ENCODE measurements around the gene TRIM63. TPM values are rescaled to one million over a fixed set of nuclear protein-coding genes. Genes with fewer than 3 reads are reported as not detected.

The TRIM63 gene
- total RNA-seq, 2 experiments from 2014 or later = not detected

- Histone ChIP-seq H3K9me3 (ENCODE audit: low read length) (no peaks in the 10 kb centered on the region), H3K4me2 (ENCODE audit: low read length) (no peak overlapping the region), H3K79me2 (ENCODE audit: insufficient read depth, low read depth, low read length) (no peaks in the 10 kb centered on the region), H3K27ac (ENCODE audit: low read depth, low read length, poor library complexity, severe bottlenecking) (no peak overlapping the region), H2AFZ (ENCODE audit: low read length) (no peak overlapping the region), H3K9me2 (ENCODE audit: insufficient read depth, low read length) (no peaks in the 10 kb centered on the region), H3K4me1 (ENCODE audit: insufficient read depth, low read length, poor library complexity, severe bottlenecking) (no peaks in the 10 kb centered on the region), H4K20me1 (ENCODE audit: insufficient read depth, low read length) (no peaks in the 10 kb centered on the region), H3K4me3 (ENCODE audit: low read depth, low read length, poor library complexity, severe bottlenecking) (no peak overlapping the region), H3K36me3 (ENCODE audit: insufficient read depth, low read length) (no peaks in the 10 kb centered on the region)
- no peak for TF ChIP-seq EZH2phosphoT487 (IDR thresholded peaks at IDR 0.05; ENCODE audit: borderline replicate concordance, low read depth, low read length)
- TF ChIP-seq, protein P1, sequence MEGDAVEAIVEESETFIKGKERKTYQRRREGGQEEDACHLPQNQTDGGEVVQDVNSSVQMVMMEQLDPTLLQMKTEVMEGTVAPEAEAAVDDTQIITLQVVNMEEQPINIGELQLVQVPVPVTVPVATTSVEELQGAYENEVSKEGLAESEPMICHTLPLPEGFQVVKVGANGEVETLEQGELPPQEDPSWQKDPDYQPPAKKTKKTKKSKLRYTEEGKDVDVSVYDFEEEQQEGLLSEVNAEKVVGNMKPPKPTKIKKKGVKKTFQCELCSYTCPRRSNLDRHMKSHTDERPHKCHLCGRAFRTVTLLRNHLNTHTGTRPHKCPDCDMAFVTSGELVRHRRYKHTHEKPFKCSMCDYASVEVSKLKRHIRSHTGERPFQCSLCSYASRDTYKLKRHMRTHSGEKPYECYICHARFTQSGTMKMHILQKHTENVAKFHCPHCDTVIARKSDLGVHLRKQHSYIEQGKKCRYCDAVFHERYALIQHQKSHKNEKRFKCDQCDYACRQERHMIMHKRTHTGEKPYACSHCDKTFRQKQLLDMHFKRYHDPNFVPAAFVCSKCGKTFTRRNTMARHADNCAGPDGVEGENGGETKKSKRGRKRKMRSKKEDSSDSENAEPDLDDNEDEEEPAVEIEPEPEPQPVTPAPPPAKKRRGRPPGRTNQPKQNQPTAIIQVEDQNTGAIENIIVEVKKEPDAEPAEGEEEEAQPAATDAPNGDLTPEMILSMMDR (conservative IDR thresholded peaks at IDR 0.05; ENCODE audit: low read length) = no peak
- BruUV-seq (replicated peaks) = no TSS peak
- ChIA-PET CTCF (ENCODE audit: unreplicated experiment) (no interaction called here), POLR2A (interaction anchor here (0.6 kb wide), 1 partner anchor 366 kb away, joined by 3 read pairs; no protein-coding TSS in a partner anchor)
- DNase-seq (ENCODE audit: low spot score) = no peak
- intact Hi-C loops (cut with micrococcal nuclease; ENCODE audit: unreplicated experiment) = no loop called here
These were observed 25.5 kb downstream of the TRIM63 start for GRCh38 chr1:26041978-26042377.

- BruUV-seq (replicated peaks) = no TSS peak
- Histone ChIP-seq H3K36me3 (ENCODE audit: insufficient read depth, low read length) (no peaks in the 10 kb centered on the region), H3K79me2 (ENCODE audit: insufficient read depth, low read depth, low read length) (no peaks in the 10 kb centered on the region), H3K4me2 (ENCODE audit: low read length) (no peak overlapping the region), H3K4me3 (ENCODE audit: low read depth, low read length, poor library complexity, severe bottlenecking) (no peak overlapping the region), H3K9me2 (ENCODE audit: insufficient read depth, low read length) (no peaks in the 10 kb centered on the region), H3K27ac (ENCODE audit: low read depth, low read length, poor library complexity, severe bottlenecking) (no peak overlapping the region), H4K20me1 (ENCODE audit: insufficient read depth, low read length) (no peaks in the 10 kb centered on the region), H3K4me1 (ENCODE audit: insufficient read depth, low read length, poor library complexity, severe bottlenecking) (no peaks in the 10 kb centered on the region), H2AFZ (ENCODE audit: low read length) (no peak overlapping the region), H3K9me3 (ENCODE audit: low read length) (no peaks in the 10 kb centered on the region)
- DNase-seq (ENCODE audit: low spot score) = no peak
- ChIA-PET POLR2A (interaction anchor here (0.6 kb wide), 1 partner anchor 367 kb away, joined by 3 read pairs; no protein-coding TSS in a partner anchor), CTCF (ENCODE audit: unreplicated experiment) (no interaction called here)
- TF ChIP-seq, protein P1 (conservative IDR thresholded peaks at IDR 0.05; ENCODE audit: low read length) = no peak
- TF ChIP-seq EZH2phosphoT487 (IDR thresholded peaks at IDR 0.05; ENCODE audit: borderline replicate concordance, low read depth, low read length) = no peak
- intact Hi-C loops (cut with micrococcal nuclease; ENCODE audit: unreplicated experiment) = no loop called here
These were observed 26.0 kb downstream of the TRIM63 start for GRCh38 chr1:26041401-26041800.

DNA sequence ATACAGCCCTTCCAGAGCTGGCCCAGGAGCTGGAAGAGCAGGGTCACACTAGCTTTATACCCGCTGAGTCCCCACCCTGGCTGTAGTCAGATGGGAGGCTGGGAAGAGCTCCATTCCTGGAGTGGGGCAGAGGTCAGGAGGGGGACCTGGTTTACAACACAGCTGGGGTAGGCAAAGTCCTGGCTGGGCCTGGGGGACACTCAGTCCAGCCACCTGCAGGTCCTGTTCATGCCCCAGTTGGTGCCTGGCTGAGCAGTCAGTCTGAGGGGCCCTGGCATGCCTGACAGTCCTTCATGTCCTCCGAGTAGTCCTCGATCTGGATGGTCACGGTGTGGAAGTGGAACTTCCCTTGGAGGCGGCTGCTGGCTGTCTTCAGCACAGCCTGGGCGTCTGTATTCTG is 28.5 kb downstream of the TRIM63 start:
- Histone ChIP-seq H3K27ac (ENCODE audit: low read depth, low read length, poor library complexity, severe bottlenecking) (no peak overlapping the region), H3K4me1 (ENCODE audit: insufficient read depth, low read length, poor library complexity, severe bottlenecking) (peaks cover 7% of the 10 kb centered on the region), H3K4me2 (ENCODE audit: low read length) (no peak overlapping the region), H3K36me3 (ENCODE audit: insufficient read depth, low read length) (no peaks in the 10 kb centered on the region), H4K20me1 (ENCODE audit: insufficient read depth, low read length) (no peaks in the 10 kb centered on the region), H2AFZ (ENCODE audit: low read length) (no peak overlapping the region), H3K9me3 (ENCODE audit: low read length) (no peaks in the 10 kb centered on the region), H3K4me3 (ENCODE audit: low read depth, low read length, poor library complexity, severe bottlenecking) (no peak overlapping the region), H3K79me2 (ENCODE audit: insufficient read depth, low read depth, low read length) (no peaks in the 10 kb centered on the region), H3K9me2 (ENCODE audit: insufficient read depth, low read length) (no peaks in the 10 kb centered on the region)
- POLR2A ChIA-PET = no interaction called here
- BruUV-seq (replicated peaks) = no TSS peak
- no peak for TF ChIP-seq EZH2phosphoT487 (IDR thresholded peaks at IDR 0.05; ENCODE audit: borderline replicate concordance, low read depth, low read length)
- TF ChIP-seq, protein P1 (conservative IDR thresholded peaks at IDR 0.05; ENCODE audit: low read length) = no peak
- CTCF ChIA-PET (ENCODE audit: unreplicated experiment) = no interaction called here
- intact Hi-C loops (cut with micrococcal nuclease; ENCODE audit: unreplicated experiment) = no loop called here
- no peak for DNase-seq (ENCODE audit: low spot score)

Measured in OCI-LY7 (cell line).